Anterior cingulate cortex (tissue), 58 donors: Measurements from ENCODE around the gene SCARF2.
"Not testable (repeated sequence)": the region's sequence is repeated elsewhere in the genome, so short reads cannot be mapped to it uniquely, and the experiment has no call there.

Experiments used
- DNase-seq, 58 donors: peaks; one replicate each; lab custom pipeline; 2025; lab: John Stamatoyannopoulos, UW

Gene SCARF2

DNA sequence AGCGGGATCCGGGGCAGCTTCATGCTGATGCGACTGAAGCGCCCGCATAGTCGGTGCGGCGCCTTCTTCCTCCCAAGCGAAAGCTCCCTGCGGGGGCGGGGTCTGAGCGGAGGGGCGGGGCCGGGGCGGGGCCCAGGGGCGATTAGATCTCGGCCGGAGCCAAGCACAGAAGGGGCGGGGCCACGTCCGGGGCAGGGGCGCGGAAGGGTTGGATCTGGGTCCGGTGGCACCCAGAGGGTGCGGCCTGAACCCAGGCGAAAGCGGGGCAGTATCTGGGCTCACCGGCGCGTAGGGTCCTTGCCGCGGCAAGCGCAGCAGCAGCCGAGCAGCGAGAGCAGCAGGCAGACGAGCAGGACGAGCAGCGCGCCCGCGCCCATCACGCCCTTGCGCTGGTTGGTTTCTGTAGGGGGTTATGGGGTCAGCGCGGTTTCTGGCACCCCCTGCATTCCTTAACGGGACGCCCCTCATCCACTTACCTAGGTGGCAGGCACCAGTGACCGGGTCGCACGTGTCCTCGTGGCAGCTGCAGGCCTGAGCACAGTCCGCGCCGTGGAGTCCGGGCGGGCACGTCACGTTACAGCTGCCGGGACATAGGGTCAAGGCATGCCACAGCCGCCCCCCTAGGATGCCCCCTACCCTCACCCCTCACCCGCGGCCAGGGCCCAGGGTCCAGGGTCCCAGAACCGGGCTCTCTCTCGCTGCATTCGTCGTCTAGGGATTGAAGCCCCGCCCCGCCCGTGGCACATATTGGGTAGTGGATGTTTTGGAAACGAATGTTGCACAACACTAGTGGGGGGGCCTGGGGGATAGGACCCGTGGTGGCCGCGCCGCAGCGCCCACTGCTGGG lies 8.1 kb downstream of the SCARF2 start:
- DNase-seq = peak in 14 of 58 donors; percentile 18 to 62 (median 38)

DNA sequence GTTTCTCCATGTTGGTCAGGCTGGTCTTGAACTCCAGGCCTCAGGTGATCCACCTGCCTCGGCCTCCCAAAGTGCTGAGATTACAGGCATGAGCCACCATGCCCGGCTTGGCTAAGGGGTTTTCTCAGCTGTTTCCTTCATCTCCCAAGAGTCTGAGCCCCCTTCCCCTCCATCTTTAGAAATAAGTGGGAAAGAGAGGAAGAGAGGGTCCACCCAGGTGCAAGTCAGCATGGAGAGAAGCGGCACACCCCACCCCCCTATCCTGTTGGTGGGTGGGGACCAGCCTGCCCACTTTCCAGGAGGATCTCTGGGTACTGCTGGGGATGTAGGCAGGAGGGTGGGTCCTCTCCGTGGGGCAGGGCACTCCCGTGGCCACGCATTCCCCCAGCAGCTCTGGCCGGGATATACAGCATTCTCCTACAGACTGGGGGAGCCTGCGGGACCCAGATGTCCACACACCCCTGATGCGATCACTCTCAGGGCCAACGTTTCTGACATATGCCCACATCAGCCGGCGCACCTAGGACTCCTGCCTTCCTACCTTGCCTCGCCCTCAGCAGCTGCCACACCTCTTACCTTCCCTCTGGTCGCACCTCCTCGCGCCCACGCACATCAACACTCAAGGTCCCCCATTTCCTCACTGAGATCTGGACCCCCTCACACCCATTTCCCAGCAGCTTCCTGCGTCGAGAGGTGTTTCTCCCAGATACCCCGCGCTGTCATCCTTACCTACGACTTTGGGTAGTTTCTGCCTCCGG lies 8.9 kb downstream of the SCARF2 start:
- no peak for DNase-seq

- no peak for DNase-seq
These were observed 9.6 kb downstream of the SCARF2 start for GRCh38 chr22:20427945-20428417.

GRCh38 chr22:20427104-20427944 lies 10.3 kb downstream of the SCARF2 start:
- DNase-seq = no peak

GRCh38 chr22:20426259-20426615 lies 11.4 kb downstream of the SCARF2 start:
- no peak for DNase-seq

GRCh38 chr22:20425566-20426258 lies 11.9 kb downstream of the SCARF2 start:
- DNase-seq = no peak

DNA sequence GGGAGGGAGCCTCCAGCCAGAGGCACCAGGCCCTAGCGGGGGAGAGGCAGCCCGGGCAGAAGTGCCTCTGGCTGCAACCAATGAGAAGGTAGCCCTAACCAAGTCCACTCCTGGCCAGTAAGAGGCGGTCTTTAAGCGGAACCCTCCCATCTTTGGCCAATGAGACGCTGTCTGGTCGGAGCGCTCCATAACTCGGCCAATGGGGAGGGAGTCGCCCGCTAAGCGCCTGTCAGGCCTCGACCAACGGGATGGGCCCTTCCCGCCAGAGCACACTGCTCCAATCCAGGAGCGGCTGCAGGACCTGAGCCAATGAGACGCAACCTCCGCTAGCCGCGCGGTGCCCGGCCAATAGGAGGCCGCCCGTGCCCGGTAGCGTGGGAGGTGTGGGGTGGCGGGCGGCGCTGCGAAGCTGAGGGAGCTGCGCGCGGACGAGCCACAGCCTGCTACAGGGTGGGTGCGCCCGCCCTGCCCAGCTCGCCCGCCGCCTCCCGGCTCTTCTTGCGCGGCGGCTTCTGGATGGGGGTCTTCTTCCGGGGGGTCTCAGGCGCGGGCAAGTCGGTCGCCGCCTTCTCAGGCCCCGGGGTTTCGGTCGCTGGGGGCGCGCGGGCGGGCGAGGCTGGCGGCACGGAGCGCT lies 12.6 kb downstream of the SCARF2 start:
- DNase-seq = peak in 40 of 58 donors; percentile 22 to 84 (median 43)

DNA sequence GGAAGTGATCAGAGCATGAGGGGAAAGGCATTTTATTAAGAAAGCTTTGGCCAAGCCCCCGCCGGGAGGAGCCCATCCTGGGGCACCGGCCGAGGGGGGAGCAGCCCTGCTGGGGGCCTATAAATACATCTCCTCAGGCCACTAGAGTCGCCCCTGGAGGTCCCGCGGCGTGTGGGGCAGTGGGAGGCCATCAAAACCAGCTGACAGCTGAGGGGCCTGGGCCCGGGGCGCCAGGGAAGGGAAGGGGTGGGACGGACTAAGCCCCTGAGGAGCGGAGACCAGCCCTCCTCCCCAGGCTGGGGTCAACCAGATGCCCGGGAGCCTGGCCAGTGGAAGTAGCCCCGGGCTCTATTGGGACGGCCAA lies 13.1 kb downstream of the SCARF2 start:
- DNase-seq = no peak

DNA sequence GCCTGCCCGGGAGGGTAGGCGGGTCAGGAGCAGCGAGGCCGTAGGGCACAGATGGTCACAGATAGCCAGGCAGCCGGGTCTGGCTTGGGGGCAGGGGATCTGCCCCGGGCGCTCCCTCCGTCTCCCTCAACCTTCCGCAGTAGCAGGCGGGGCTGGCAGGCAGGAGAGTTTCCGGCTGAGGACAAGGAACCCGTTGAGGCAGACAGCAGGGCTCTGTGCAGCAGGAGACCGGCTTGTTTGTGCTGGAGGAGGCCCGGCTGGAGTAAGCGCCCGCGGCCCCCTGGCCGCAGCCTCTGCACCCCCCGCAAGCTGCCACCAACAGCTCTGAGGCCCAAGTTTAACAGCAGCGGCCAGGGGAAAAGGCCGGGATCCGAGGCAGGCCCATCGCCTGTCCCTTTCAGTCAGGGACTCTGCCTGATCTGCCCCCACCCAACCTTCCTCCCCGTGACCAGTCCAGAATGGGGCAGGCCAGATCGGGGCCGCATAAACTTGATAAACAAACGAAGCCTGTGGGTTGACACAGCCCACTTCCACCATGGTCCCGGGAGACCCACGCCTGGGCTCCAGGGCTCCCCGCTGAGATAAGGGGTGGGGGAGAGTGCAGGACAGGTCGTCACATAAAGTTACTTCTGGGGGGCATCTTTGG lies 13.6 kb downstream of the SCARF2 start:
- peak in 28 of 58 donors; percentile 14 to 69 (median 34) for DNase-seq

DNA sequence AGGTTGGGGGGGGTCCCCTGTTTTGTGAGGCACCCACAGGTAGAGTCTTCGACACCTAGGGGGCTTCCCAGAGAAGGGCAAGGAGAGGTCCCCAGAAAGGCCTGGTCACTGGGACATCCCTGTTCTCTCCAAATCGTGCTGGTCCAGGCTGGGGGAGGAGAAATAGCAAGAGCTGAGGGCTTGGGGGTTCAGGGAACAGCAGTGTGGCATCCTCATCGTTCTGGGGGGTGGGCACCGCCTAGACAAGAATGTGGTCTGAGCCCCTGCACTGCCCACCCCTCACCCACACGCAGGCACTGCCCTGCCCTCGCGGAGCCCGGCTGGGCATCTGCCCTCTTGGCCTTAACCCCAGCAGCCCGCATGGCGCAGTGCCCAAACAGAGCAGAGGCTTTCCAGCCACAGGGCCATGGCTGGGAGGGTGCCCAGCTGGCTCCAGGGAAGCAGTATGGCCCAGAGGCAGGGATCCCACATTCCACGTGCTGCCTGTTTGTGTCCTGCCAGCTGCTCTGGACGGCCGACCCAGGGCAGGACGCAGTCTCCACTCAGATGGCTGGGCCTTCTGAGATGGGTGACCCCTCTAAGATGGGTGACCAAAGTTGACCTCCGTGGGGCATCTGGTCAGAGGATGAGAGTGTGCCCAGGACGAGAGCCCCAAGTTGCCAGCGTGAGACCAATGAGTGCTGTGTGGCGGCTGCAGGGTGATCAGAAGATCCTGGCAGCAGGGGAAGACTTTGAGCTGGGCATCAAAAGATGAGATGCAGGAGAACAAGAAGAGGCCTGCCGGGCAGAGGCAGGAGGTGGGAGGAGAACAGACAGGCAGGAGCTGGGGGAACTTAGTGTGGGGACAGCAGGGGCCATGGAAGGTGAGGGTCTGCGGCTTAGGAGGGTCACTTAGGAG lies 14.4 kb downstream of the SCARF2 start:
- peak in 56 of 58 donors; percentile 14 to 95 (median 81) for DNase-seq

- DNase-seq = peak in 8 of 58 donors; percentile 21 to 51 (median 28)
These were observed 15.2 kb downstream of the SCARF2 start for GRCh38 chr22:20422271-20423007.

DNA sequence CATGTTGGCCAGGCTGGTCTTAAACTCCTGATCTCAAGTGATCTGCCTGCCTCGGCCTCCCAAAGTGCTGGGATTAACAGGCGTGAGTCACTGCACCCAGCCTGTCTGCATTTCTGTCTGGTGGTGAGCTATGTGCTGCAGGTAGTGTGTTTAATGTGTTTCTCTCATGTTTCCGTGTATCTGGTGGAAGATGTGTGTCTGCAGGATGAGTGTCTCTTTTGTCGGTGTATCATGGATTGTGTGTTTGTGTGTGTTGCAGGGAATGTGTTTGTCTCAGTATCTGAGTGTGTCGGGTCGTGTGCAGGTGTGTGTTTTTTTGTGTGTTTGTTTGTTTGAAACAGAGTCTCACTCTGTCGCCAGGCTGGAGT lies 16.1 kb downstream of the SCARF2 start:
- DNase-seq = no peak

DNA sequence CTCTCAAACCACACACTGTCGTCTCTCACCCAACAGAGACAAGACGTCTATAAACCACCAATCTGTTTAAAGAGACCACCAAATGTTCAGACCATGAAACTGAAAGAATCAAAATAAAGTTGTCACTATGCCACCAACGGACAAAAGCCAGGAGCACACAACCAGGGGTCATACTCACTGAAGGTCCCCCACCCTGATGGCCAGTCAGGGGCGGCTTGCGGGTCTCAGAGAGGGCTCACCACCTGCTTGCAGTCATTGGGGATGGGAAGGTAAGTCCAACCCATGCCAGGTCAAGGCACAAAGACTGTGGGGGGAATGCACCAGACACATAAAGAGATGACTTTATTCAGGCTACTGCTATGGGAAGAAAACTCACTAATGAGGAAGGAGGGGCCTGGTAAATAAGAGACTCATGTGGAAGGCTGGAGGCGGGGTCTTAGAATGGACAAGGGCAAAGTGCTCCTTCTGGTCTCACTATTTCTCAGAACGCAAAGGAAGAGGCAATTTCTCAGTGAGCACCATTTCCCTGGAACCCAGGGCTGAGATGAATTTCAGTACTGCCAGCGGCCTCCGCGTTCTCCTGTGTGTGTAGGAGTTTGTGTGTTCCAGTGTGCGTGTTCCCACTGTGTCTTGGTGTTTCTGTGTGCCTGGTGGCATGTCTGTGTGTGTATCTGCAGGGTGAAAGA lies 17.3 kb downstream of the SCARF2 start:
- no peak for DNase-seq

- no peak for DNase-seq
These were observed 18.0 kb downstream of the SCARF2 start for GRCh38 chr22:20419664-20419951.

DNA sequence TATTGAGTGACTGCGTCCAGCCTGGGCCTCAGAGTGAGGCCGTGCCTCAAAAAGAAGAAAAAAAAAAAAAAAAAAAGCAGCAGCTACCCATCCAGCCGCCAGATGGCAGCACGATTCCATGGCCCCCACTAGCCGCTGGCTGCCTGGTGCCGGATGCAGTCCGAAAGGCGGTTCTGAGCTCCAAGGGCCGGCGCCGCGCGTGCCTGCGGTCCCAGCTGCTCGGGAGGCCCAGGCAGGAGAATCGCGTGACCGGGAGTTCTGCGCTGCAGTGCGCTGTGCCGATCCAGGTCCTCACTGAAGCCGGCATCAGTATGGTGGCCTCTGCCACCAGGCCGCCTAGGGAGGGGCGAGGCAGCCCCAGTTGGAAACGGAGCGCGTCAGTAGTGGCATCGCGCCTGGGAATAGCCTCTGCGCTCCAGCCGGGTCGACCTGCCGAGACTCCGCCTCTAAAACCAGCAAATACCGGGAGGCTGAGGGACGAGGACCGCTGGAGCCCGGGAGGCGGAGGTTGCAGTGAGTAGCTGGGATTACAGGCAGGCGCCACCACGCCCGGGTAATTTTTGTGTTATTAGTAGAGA lies 19.3 kb downstream of the SCARF2 start:
- DNase-seq = peak in 56 of 58 donors; percentile 23 to 81 (median 66)

- not testable (repeated sequence) for DNase-seq
These were observed 21.9 kb downstream of the SCARF2 start for GRCh38 chr22:20415699-20416098.

DNA sequence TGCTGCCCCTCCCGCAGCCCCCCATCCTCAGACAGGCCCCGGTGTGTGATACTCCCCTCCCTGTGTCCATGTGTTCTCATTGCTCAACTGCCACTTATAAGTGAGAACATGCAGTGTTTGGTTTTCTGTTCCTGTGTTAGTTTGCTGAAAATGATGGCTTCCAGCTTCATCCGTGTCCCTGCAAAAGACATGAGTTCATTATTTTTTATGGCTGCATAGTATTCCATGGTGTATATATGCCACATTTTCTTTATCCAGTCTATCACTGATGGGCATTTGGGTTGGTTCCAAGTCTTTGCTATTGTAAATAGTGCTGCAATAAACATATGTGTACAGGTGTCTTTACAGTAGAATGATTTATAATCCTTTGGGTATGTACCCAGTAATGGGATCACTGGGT lies 22.4 kb downstream of the SCARF2 start:
- DNase-seq = not testable (repeated sequence)
